HS-5 (cell line): ENCODE data around the gene SCGN.

Source experiments
- DNase-seq: peaks from one replicate; pipeline ENCODE4 v3.0.0-alpha.2; 2012; ENCODE audit warnings: low read depth

SCGN gene

DNA sequence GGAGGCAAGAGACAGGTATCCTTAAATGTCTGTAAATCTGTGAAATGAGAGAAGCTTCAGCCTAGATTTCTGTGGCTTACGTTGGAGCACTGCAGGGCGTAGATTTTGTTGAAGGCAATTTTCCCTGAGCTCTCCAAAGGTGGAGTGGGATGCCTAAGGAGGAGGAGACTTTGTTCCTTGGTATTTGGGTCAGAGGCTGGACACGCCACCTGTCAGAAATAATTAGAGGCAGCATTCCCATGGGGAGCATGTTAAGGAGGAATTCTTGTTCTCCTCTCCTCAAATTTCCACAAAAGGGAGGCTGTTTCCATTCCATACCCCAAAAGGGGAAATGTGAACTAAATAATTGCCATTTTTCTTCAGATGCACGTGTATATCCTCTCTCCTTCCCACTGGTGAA, 11.1 kb upstream of the SCGN start:
- no peak for DNase-seq

DNA sequence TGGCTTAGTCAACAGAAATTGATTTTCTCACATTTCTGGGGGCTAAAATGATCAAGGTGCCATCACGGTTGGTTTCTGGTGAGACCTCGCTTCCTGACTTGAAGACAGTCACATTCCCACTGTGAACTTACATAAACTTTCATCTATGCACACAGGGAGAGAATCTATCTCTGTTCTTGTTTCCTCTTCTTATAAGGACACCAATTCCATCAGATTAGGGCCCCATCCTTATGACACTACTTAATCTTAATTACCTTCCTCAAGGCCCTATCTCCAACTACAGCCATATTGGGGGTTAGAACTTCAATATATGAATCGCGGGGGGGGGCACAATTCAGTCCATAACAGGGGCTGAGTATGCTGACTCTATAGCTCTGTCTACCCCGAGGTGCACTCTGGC, 10.6 kb upstream of the SCGN start:
- no peak for DNase-seq

DNA sequence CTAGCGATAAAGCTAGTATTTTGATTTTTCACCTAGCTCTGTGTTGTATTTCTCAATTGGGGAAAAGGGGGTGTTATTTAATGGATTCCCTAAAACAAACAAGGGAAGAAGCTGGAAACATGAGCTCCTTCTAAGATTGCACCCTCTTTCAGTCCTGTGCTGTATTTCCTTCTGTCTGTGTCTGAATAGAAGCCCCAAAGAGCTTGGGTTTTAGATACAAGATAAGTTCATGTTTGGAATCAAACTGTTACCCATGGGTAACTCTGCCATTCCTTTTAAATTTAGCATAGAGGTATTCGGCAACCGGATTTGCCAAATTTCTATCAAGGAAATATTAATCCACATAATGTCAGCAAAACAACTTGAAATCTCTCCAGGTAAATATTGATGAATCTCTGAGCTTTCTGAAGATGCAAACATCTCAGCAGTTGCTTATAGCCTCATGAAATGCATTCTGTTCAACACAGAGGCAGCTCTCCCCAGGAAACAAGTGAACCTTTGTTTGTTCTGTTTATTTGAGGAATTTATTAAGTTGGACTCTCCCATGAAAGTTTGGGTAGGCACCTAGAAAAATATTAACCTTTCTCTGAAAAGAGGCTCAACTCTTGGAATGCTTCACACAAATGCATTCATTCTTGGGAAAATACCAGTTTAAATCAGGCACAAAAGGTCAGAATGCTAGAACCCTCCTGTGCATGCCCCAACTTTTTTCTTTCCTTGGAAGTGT, 9.9 kb upstream of the SCGN start:
- no peak for DNase-seq

DNA sequence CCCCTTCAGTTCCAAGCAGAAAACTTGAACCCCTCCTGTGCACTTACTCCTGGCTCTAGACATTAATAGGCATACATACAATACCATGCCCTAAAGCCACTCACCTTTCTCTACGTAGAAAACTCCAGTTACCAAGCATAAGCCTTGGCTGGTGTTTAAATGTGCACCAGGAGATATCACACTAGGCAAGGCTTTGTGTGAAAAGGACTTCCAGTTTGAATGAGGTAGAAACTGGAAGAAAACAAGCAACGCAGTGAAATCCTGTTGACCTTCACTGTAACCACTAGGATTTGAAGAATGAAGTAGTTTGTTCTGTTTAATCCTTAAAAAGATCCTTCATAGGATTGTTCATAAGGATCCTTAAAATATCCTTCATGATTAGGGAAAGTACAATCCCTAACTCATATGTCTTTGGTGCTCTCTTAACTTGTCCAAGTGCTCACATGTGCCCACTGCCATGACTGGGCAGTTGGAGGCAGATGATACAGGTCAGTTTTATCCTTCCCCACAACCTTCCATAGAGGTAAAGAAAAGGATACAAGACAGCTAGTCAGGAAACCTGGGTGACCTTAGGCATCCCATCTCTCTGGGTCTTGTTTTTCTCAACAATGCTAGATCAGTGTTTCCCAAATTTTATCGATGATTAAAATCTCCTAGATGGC, 9.2 kb upstream of the SCGN start:
- DNase-seq, result no peak

DNA sequence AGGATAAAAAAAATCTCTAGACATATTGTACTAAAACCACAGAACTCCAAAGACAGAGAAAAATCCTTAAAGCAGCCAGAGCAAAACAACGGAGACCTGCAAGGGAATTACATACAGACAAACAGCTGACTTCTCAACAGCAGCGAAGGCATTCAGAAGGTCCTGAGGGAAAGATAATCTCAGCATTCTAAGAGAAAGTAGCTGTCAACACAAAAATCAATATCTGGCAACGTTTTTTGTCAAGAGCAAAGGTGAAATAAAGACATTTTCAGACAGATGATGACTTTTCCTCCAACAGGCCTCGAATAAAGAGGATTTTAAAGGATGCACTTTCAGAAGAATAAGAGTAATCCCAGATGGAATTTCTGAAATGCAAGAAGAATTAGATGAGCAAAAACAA, 6.1 kb upstream of the SCGN start:
- DNase-seq, result no peak

DNA sequence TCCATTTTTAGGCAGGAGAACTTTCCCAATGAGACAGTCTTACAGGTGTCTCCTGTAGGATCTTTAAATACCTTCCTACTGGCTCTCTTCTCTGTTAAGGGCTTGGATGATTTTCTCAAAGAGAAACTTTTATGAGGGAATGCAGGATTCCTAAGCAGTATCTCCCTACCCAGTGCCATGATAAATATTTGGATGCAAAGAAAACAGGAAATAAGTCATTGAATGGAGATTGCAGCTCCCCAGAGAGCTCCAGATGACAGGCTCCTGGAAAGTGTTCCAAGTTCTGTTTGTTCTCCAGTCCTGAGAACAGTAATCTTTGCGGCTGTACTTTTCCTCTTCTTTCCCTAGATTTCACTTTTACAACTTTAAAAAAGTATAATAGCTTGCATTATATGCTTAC, 2.4 kb upstream of the SCGN start:
- DNase-seq, result no peak

DNA sequence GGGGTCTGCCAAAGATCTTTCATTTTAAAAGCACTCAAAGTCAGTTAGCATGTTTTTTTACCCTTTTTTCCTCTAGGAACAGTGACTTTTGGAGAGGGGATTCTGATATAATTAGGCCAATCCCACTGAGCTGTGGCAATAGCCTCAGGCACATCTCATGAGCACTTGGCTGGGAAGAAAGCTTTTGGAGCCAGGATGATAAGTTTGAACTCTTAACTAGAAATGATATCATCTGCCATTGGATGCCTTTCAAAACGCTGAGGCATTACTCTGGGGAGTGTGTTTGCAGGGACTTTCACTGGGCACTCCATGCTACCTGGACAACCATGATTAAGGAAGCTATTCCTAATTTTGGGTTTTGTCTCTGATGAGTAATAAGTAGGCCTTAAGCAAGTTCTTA, 3.7 kb downstream of the SCGN start:
- DNase-seq, result no peak

DNA sequence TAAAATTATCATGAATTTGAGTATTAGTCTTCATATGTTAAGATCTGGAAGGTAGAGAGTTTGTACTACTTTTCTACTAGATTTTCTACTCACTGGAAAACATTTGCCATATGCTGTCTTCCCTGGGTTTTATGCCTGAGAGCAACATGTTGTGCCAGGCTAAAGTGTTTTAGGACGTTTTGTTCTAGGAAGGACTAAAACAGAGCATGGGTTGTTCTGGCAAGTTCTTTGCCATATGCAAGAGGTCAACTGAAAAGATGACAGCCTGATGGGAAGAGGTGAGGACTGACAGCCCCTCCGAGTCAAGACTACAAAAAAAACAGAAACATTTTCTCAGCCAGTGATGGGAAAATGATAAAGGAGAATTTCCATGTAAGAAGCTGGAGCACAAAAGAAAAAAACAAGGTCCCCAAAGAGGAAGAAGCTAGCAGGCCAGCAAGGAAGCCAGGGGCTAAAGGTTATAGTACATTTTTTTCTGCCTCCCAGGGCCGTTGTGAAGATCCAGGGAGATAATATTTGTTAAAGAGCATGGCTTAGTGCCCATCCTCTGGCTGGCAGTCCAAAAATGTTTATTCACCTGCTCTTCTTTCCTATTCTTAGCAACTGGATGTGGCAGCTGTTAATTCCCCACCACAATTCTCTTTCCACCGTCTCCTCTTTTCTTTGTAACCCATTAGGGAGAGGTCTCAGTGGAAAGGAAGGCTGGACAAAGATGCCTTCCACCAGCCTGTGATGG, 7.8 kb downstream of the SCGN start:
- no peak for DNase-seq

DNA sequence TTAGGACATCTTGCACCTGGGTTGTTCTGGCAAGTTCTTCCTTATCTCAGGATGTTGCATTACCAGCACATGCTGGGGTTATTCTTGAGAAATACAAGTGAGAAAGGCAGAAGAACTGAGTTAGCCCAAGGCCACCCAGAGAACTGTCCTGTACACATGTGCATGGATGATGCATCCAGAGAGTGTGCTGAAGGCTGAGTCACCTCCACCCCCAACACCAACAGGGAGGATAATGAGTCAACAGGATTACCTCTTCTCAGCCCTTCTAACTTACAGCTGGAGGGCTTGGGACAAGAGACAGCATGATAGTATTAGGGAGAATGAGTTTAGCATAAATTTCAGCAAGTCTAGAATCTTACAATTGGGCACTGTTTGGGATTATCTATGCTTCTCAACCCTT, 8.5 kb downstream of the SCGN start:
- peak; percentile 74 for DNase-seq

DNA sequence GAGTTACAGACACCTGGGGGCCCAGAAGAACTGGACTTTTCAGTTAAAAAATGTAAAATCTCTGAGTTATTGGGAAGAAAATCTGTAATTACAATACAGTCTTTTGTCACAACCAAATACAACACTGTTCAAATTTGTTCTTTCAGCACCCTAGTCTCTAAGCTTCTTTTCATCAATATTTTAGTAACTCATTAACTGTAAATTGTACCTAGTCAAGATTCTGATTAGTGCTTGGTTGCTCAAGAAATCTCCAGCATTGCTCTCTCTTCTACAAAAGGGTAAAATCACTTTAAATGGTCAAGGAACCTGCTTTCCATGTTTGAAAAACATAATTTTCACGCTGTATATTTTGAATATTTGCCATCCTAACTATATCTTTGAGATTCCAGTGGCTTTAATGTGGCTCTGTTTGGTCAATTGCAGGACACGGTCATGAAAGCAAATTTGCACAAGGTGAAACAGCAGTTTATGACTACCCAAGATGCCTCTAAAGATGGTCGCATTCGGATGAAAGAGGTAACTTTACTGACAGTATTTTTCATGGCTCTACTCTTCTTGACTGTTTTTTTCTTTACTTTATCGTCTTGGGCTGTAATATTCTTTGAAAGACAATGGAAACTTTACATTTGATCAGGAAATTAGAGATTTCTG, 9.2 kb downstream of the SCGN start:
- DNase-seq, result no peak

DNA sequence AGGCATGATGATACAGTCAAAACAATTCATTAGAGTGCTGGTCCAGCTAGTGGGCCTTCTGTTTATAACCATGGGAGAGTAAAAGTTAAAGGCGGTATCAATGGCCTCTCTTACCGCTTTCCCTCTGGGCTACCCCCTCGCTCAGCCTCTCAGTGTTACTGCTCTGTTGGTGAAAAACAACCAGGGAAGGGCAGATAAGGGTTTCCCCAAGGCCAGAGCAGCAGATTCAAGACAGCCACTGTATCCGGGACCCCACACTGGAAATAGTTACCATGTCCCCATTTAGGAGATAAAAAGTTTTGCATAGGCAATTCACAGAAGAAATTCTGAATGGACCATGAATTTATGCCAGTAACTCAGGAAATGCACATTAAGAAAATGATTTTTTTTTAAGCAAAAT, 13.4 kb downstream of the SCGN start:
- DNase-seq, result no peak

DNA sequence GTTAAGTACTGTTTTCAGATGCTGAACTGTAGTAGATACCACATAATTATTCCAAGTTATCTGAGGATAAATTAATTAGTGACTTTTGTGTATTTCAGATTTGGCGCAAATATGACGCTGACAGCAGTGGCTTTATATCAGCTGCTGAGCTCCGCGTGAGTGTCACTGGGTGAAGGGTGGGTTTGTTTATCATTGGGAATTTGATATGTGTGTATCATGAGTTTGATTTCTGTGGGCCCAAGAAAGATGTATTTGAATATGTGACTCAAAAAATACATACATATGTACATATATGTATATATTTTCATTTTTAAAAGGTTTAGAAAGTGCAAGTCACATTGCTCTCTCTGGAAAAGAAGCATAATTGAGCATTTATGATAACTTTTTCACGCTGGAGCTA, 17.4 kb downstream of the SCGN start:
- DNase-seq, result no peak

DNA sequence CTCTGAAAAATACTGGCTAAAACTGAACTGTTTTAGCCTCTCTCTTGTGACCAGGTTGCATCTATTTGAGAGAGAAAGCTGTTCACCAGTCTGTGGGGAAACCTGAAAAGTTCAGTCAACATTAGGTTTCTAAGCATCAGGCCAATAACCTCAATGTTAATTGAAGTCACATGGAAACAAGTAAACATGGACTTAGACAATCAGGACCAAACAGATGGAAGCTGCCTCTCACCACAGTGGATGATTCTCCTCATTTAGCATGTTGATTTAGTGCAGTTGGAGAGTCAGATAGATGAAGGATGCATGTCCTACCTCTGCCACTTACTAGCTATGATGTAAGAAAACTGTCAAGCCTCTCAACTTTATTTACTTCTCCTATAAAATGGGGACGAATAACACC, 18.2 kb downstream of the SCGN start:
- no peak for DNase-seq

DNA sequence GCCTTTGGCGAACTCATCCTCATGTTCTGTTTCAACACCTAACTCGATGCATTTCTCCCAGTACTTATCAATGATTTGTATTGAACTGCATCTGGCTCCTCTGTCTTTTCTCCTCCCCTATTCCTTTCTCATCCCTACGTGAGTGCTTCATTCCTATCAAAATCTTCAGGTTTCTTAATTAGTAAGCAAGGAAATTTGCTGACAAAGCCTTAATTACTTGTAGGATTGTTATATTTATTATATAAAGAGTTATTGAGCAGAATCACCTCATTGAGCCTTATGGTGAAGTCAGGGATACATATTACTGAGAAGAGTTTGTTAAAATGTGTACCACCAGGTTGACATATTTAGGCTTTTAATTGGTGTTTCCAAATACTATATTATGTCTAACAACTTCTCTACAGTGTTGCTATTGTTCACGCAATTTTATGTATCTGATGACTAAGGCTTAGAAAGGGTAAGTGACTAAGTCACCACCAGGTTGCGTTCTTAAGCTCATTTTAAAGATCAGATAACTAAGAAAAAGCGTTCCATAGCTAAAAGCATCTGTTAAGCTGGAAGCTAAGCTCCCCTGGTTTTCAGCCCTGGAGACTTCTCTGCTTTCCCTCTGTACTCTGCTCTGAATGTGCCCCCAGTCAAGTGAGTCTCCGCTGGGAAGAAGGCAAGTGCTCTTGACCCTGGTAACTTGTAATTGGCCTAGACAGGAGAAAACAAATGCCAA, 18.9 kb downstream of the SCGN start:
- no peak for DNase-seq

DNA sequence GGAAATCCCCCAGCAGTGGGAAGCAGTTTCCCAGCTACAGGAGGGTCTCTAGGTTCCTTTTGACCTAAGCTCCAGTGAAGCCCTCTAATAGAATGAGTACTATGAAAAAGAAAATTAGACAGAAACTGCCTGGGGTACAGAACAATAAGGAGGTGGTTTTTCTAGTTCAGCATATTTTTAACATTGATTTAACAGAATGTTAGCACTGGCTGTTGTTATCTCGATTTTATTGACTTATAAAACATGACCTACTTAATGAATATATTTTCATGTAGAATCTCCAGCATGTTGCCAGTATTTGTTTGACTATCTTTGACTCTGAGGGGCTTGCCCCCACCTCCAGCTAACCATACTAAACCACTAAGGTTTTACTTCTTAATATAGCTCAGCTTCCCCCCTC, 19.6 kb downstream of the SCGN start:
- DNase-seq, result no peak

DNA sequence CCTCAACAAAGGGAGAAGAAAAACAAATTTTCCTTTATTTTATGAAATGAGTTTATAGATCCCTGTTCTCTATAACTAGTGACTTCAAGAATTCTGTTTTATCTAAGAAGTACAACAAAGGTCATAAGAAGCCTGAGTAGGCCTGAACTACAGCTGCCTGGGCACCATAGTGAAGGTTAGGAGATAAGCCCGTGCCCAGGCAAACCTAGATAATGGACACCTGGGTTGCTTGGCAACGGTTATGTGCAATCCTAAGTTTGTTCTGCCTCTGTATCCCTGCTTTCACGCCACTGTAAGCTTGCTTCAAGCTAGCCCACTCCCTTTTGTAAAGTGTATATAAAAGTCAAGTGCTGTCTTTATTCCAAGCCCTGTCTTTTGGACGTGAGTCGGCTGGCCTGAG, 23.2 kb downstream of the SCGN start:
- no peak for DNase-seq

DNA sequence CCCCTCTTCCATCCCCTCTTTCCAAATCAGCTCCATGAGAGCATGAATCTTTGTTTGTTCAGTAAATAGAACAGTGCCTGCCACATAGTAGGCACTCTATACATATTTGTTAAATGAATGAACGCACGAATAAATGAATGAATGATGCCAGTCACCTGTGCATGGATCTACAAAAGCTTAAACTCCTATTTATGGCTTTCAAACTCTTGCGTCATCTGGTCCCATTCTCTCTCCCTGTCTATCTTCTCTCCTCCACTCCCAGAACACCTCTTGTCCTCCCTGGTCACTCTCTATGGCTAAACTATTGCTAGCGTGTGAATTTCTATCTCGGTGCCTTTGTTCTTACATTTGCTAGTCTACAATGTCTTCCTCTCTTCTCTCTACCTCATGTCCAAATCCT, 24.8 kb downstream of the SCGN start:
- no peak for DNase-seq

DNA sequence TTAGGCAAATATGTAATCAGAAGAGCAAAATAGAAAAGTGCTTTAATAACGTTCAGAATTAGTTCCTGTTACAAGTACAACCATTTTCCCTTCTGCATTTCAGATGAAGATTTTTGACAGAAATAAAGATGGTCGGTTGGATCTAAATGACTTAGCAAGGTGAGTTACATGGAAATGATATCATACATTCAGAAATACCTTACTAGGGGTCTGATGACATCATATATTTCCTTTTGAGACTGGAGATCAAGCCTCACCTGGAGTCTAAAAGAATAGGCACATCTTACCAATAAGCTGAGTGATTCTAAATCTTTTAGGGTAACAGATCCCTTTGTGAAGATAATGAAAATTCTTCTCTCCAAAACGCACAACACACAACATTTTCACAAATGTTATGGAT, 29.8 kb downstream of the SCGN start:
- no peak for DNase-seq

DNA sequence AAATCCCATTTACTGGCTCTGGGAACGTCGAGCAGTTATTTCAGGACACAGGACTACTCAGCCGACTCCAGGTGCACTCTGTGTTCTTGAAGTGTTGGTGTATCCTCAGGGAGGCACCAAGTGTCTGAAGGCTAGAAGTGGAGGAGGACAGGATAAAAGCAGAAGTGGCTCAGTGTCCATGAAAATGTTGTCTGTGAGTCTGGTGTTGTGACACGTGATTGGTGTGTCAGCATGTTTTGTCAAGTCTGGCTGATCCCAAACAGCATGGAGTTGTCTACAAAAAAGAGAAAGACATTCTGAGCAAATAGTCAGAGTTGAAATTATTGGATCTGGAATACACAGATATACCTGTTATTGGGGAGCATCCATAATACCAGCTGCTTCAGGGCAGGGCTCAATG, 30.3 kb downstream of the SCGN start:
- DNase-seq, result no peak

DNA sequence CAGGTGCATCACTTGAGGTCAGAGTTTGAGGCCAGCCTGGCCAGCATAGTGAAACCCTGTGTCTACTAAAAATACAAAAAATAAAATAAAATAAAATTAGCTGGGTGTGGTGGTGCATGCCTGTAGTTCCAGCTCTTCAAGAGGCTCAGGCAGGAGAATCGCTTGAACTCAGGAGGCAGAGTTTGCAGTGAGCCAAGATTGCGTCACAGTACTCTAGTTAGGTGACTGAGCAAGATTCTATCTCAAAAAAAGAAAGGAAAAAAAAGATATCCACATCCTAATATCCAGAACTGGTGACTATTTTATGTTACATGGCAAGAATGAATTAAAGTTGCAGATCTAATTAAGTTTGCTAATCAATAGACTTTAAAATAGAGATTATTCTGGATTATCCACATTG, 32.5 kb downstream of the SCGN start:
- DNase-seq, result no peak

DNA sequence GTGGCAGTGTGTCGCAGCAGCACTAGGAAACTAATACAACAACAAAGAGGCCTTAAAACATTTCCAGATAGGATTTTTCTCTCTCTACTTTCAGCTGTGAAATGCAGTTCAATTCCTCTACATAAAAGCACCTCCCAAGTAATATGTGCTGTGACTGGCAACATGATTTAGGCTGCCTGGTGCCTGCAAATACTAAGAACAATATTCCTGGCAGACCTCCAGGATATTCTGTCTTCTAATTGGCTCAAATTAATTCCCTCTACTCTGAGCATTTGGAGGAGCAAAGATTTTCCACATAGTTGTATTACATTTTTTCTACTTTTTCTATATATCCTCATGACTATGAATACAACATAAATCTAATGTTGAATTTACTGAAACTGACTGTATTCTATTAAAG, 33.2 kb downstream of the SCGN start:
- DNase-seq, result no peak

DNA sequence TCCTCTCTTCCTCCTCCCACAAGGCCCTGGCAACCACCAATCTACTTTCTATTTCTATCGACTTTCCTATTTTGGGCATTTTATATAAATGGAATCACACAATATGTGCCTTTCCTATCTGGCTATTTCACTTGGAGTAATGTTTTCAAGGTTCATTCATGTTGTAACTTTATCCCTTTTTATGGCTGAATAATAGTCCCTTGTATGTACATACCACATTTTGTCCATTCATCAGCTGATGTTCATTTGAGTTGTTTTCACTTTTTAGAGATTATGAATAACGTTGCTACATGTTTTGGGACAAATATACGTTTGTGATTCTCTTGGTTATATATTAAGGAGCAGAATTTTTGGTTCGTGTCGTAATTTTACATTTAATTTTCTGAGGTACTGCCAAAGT, 33.9 kb downstream of the SCGN start:
- no peak for DNase-seq
